ENCODE measurements around the gene KCNS3.
"Not testable (repeated sequence)": the region's sequence is repeated elsewhere in the genome, so short reads cannot be mapped to it uniquely, and the experiment has no call there.

The KCNS3 gene

DNA sequence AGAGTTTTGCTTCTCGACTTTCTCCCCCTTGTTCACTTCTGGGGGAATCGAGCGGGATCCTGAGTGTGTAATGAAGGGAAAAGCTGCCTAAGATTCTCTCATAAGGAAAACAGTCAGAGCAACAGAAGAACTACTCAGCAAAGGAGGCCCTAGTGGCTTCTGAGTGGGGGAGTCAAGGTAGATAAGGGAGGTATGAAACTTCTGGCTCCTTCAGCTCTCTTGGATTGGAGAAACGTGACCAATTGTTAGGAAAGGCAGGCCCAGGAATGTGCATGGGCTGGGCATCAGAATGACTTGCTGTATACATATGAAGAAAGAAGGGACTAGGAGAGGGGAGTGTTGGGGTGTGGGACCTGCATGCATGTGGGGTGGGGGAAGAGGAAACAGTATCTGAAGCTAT, 73.1 kb downstream of the KCNS3 start:
- no peak for DNase-seq

DNA sequence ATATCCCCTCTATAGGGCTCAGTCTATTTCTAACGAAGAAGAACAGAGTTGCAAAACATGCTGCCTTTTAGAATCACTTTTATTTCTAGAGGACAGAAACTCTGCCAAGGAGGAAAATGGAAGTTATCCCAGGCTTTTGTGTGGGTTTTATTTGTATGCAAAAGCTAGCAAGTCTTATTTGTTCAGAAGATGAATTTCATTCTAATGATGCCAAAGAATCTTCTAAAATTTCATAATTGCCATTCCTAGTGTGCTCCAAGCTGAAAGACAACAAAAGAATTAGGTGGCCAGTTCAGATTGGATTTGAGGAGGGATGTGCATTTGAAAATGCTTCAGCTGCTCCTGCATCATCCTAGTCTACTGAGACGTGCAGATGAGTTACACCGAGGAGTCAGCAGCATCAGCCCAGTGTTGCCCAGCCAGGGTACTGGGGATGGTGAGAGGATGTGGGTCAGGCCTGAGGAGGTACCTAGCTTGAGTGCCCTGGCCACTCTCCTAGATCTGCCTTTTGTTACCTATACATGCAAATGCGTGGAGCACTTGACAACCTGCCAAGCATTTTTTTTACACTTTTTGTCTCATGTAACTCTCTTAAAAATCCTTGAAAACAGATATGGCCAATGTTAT, 80.1 kb downstream of the KCNS3 start:
- no peak for DNase-seq

DNA sequence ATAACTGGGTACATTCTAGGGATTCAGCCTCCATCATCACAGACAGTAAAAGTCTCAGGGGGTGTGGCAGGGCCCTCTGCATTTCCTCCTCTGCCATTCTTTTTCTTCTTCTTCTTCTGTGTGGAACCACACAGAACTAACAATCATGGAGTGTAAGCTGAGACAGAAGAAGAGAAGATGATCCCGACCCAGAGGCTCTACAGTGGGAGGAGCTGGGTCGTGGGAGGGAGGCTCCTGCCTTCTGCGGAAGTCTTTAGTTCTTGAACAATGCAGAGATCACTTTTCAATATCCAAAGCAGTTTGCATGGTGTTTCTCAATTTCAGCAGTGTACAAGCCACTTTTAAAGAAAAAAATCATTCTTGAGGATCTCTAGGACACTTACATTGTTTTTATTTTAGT, 80.9 kb downstream of the KCNS3 start:
- no peak for DNase-seq

DNA sequence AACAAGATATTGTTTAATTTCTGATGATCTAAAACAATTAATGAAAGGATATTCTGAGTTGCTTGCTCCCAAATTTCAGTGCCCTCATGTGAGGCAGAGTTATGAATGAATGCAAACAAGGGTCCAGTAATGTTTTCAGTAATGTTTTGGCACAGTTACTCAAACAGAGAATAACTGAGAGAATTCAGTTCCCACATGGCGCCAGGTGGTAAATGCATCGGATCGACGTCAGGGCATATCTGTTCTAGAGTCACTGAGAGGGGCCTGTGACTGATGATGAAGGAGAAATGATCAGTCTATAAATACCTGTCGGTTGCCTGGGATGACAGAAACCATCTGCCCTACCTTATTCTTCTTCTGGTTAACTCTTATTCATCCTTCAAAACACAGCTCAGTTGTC, 81.4 kb downstream of the KCNS3 start:
- DNase-seq: no peak

DNA sequence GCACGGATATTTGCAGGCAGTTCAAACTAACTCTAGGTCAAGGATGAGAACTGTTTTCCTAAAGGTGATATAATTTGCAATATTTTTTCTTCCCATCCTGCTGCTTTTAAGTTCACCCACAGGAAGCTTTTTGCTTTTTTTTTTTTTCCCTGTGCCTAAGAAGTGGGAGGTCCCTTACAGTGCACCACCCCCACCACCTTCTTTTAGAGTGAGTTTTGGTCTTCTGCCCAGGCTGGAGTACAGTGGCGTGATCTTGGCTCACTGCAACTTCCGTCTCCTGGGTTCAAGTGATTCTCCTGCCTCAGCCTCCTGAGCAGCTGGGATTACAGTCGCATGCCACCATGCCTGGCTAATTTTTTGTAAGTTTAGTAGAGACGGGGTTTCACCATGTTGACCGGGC, 82.5 kb downstream of the KCNS3 start:
- no peak for DNase-seq

DNA sequence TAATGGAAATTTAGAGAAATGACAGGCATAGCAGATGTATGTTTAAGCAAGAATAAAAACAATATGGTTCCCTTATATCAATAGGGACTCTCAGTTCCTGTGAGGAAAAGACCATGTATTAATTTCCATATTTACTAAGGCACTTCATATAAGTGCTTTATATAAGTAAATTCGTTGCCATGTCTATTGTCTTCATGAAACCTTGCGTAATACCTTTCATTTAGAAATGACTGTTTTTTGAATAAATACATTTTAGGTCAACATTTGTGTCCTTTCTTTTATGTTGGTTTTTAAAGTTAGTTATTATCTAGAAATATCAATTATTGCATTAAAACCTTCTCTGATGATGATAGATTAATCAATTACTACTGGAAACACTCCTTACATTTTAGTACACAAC, 83.3 kb downstream of the KCNS3 start:
- DNase-seq: no peak

DNA sequence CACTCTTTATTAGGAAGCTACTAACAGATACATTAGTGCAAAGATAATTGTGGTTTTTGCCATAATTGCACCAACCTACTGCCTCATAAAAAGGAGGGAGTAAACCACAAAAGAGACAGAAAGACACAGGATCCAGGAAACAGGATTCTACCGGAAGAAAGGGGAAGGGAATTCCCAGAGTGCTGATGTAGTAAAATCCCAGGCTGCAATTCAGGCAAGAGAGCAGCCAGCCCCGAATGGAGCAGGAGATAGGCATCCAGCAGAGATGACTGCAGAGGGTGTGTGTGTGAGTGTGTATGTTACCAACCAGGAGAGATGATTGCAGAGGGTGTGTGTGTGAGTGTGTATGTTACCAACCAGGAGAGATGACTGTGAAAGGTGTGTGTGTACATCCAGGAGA, 84.4 kb downstream of the KCNS3 start:
- DNase-seq: no peak

DNA sequence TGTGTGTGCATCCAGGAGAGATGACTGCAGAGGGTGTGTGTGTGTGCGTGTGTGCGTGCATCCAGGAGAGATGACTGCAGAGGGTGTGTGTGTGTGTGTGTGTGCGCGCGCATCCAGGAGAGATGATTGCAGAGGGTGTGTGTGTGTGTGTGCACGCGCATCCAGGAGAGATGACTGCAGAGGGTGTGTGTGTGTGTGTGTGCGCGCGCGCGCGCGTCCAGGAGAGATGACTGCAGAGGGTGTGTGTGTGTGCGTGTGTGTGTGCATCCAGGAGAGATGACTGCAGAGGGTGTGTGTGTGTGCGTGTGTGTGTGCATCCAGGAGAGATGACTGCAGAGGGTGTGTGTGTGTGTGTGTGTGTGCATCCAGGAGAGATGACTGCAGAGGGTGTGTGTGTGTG, 85.1 kb downstream of the KCNS3 start:
- DNase-seq: not testable (repeated sequence)

DNA sequence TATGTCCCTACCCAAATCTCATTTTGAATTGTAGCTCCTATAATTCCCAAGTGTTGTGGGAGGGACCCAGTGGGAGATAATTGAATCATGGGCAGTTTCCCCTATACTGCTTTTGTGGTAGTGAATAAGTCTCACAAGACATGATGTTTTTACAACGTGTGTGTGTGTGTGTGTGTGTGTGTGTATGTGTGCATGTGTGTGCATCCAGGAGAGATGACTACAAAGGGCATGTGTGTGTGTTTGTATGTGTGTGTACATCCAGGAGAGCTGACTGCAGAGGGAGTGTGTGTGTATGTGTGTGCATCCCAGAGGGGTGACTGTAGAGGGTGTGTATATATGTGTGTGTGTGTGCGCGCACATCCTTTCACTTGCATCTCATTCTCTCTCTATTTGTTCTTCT, 86.7 kb downstream of the KCNS3 start:
- no peak for DNase-seq

DNA sequence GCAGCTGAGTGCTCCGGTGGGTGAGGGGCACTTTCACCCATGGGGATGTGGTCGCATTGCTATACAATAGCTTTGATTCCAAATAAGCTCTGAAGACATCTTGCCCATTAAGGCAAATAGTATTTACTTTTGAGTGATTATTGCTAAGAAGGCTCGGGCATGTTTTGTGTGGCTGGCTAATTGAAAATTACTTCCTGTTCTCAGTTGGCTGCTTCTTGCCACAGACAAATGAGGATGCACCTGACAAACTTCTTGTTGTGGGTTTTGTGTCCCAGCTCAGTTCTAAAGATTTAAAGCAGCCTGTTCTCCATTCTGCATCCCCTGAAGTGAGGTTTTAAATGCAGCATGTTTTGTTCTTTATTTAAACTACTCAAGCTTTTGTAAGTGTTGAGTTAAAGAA, 88.3 kb downstream of the KCNS3 start:
- no peak for DNase-seq

DNA sequence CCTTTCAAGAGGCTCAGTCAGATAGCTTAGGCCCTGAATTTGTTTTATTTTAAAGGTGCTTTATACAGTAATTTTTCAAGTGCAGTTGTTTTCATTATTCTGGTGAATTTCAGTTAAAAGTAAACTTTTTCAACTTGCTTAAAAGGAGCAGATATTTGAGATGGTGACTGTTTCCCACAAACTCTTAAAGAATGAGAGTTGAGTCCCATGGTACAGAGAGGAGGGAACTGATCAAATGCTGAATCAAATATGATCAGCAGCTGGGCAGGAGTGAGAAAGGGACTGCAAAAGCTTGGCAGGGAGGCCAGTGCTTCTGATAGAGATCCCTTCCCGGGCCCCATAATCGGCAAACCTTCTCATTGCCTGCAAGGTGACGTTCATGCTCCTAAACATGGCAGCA, 91.2 kb downstream of the KCNS3 start:
- no peak for DNase-seq

DNA sequence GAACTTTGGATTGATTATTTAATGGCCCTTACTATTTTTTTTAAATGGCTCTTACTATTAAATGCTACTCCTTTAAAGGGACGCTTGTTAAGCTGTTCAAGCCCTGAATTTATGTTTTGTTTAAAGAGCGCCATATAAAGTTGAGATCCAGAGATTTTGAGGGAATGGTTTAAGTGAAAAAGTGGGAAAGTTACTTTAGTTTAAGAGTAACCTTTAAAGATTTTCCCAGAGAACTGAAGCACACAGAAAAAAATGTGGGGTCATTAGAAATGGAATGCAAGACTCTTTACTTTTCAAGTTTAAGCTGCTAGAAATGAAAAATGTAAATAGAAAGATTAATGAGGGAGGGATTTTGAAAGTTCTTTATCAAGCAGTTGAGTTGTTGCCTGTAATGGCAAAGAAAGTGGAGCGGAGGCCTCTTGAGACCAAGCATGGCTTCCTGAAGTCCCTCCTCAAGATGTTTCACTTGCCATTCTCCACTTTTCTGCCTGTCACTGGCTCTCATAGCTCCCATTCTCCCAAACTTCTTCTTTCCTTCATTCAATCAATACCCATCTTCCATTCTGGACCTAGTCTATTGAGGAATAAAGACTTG, 93.2 kb downstream of the KCNS3 start:
- DNase-seq: no peak

DNA sequence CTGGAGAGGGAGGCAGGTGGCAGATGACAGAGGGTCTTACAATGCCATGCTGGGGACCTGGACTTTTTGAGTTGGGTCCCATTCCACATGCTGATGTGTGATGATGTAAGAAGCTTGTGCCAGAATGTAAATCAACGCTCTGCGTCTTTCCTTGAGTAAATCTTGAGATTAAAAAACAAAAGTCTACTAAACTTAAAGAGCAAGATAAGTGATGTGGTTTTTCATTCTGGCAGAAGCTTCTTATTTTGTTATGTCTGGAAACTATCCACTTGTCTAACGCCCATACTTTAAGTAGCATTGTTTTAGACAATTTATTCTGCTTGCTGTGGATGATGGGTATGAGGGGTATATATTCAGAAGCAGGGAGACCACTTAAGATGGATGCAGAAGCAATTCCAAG, 94.5 kb downstream of the KCNS3 start:
- DNase-seq: no peak

DNA sequence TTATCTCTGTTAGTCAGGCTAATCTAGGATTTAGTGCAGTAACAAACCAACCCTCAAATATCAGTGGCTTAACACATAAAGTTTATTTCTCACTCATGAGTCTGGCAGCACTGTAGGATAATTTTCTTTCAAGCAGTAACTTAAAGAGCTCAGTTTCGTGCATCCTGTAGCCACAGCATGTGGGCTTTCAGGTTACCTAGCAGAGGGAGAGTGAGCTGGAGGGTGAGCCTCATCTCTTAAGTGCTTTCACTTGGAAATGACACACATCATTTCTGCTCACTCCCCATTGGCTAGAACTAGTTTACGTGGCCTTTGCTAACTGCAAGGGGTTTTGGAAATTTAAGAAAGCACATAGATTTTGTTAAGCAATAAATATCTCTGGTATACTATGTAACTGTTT, 96.9 kb downstream of the KCNS3 start:
- no peak for DNase-seq

DNA sequence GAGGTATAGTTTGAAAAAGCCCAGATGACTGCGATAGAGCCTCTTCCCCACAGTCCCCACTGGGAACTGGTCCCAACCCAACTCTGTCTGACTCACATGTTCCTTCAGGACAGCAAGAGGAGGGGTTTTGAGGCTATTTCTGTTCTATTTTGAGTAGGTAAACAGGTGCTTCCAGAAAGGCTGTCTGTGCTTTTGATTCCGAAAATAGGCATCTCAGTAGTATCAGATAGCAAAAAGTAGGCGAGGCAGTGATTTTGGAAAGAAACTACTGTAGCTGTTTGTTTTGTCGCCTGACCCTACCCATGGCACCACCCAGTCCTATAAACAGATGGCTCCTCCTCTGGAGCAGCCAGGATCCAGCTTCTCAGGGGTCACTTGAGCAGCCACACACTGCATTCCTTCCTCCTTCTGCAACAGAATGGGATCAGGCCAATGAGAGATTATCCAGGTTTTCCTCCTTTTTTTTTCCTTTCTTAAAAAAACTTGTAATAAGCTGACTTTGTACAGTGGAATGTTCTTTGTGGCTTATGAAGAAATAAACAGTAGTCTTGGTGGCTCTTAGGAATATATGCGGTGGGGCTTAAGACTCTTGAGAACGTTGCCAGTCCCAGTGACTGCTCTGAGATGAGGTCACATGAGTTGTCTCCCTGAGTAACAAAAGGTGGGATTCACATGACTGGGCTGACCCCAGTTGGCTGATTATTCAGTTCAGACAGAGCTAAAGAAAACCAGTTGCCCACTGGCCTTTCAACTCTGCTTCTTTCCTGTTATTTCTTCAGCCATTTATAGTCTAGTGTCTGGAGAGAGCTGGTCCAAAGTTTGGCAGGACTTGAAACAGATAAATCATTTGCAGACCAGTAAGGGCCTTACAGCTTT, 98.6 kb downstream of the KCNS3 start:
- no peak for DNase-seq

DNA sequence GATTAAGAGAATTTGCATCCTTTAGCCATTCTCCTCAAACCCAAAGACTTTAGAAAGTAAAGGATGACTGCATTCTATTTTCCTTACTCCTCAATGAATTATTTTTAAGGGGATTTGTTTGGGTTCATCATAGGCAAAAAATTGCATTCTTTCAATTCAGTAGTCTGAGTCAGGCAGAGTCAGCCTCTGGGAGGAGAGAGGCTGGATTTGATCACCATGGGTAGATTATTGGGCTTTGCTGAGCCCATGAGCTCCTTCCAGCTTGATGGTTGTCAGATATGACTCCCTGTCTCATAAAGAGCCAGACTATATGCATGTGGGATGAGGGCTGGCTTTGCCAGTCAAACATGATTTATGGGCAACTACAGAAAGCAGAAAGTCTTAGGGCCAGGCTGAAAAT, 101.2 kb downstream of the KCNS3 start:
- no peak for DNase-seq

DNA sequence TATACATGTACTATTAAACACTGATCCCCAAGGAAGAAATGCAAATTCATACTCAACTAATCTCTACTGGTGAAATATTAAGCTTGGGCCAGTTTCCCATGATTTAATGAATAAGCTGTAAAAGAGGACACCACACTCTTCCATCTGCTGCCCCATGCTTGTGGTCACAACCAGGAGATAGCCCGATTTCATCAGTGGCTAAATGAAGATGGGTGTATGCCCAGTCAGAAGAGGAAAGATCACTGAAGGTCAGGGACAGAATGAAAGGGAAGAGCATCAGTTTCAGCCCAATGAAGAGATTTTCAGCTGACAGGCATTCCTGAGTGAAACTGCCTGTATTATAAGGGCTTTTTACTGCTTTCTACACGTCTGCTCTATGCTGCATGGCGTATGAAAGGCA, 103.5 kb downstream of the KCNS3 start:
- DNase-seq: no peak
